ENCODE results near the gene CAPN15.
"Not testable (repeated sequence)": the region's sequence is repeated elsewhere in the genome, so short reads cannot be mapped to it uniquely, and the experiment has no call there.

Gene CAPN15

GRCh38 chr16:527015-527903 is at the start of gene CAPN15:
Gene CAPN15 (plus strand): TSS chr16:527712. CDS start chr16:546839, 19,127 bp downstream.
- peak; percentile 70 for DNase-seq

- DNase-seq, result not testable (repeated sequence)
Observed at GRCh38 chr16:478287-478686, 49.2 kb upstream of the CAPN15 start.

- DNase-seq, result no peak
Observed at GRCh38 chr16:482468-483185, 44.9 kb upstream of the CAPN15 start.

GRCh38 chr16:483341-484075 is 44.0 kb upstream of the CAPN15 start:
- DNase-seq, result no peak

- no peak for DNase-seq
Observed at GRCh38 chr16:489606-490005, 37.9 kb upstream of the CAPN15 start.

GRCh38 chr16:490768-491167 is 36.7 kb upstream of the CAPN15 start:
- no peak for DNase-seq

- DNase-seq, result no peak
Observed at GRCh38 chr16:491220-491919, 36.1 kb upstream of the CAPN15 start.

GRCh38 chr16:492211-492875 is 35.2 kb upstream of the CAPN15 start:
- no peak for DNase-seq

GRCh38 chr16:494676-495075 is 32.8 kb upstream of the CAPN15 start:
- not testable (repeated sequence) for DNase-seq

GRCh38 chr16:495127-495748 is 32.3 kb upstream of the CAPN15 start:
- DNase-seq, result peak; percentile 14

GRCh38 chr16:496097-496886 is 31.2 kb upstream of the CAPN15 start:
- DNase-seq, result no peak

- no peak for DNase-seq
Observed at GRCh38 chr16:497258-497657, 30.3 kb upstream of the CAPN15 start.

GRCh38 chr16:499924-500323 is 27.6 kb upstream of the CAPN15 start:
- DNase-seq, result no peak

- no peak for DNase-seq
Observed at GRCh38 chr16:500709-501108, 26.8 kb upstream of the CAPN15 start.

GRCh38 chr16:502179-502943 is 25.2 kb upstream of the CAPN15 start:
- DNase-seq, result no peak

- DNase-seq, result no peak
Observed at GRCh38 chr16:503150-504071, 24.1 kb upstream of the CAPN15 start.

GRCh38 chr16:505479-506245 is 21.9 kb upstream of the CAPN15 start:
- DNase-seq, result no peak

- DNase-seq, result no peak
Observed at GRCh38 chr16:506246-506546, 21.3 kb upstream of the CAPN15 start.
